Measurements from ENCODE around the gene CRMP1.

DNA sequence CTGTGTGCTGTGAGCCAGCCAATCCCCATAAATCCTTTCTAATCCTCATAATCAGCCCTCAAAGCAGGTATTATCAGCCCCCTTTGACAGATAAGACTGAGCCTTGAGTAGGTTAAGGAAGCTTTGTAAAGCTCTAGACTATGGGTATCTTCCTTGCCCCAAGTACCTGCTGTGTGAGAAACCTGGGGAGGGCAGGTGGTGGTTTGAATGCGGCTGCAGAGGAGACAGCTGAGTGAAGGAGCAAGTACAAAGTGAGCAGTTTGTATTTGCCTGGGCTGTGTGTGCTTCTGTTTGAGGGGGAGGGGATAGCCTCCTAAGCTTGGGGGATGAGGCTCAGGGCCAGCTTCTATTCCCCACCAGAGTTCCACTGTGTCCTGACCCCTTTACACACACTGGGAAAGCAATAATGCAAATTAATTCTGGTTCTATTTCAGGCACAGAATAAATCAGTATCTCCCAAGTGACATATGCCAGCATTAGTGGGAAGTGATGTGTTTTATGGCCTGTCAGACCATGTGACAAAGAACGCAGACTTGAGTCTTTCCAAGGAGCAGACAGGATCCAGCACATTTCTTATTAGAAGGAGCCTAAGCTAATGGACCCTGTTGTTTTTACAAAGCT lies 118.4 kb downstream of the CRMP1 start:
- TF ChIP-seq POLR2A (IDR thresholded peaks at IDR 0.05; ENCODE audit: low read depth, low read length): no peak
- TF ChIP-seq, protein P1, sequence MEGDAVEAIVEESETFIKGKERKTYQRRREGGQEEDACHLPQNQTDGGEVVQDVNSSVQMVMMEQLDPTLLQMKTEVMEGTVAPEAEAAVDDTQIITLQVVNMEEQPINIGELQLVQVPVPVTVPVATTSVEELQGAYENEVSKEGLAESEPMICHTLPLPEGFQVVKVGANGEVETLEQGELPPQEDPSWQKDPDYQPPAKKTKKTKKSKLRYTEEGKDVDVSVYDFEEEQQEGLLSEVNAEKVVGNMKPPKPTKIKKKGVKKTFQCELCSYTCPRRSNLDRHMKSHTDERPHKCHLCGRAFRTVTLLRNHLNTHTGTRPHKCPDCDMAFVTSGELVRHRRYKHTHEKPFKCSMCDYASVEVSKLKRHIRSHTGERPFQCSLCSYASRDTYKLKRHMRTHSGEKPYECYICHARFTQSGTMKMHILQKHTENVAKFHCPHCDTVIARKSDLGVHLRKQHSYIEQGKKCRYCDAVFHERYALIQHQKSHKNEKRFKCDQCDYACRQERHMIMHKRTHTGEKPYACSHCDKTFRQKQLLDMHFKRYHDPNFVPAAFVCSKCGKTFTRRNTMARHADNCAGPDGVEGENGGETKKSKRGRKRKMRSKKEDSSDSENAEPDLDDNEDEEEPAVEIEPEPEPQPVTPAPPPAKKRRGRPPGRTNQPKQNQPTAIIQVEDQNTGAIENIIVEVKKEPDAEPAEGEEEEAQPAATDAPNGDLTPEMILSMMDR (conservative IDR thresholded peaks at IDR 0.05; ENCODE audit: low read depth, low read length): no peak
